ENCODE results near the gene SNX8.

- no peak for TF ChIP-seq POLR2A (IDR thresholded peaks at IDR 0.05; ENCODE audit: low read length)
- TF ChIP-seq GATA1 (IDR thresholded peaks at IDR 0.05; ENCODE audit: low read depth, low read length) = no peak
Measured at GRCh38 chr7:2212906-2213305, 101.3 kb downstream of the SNX8 start.

Measured in erythroblast (primary cell).